Daoy (cell line): Measurements from ENCODE around the gene MCC. TPM values are rescaled to one million over a fixed set of nuclear protein-coding genes. Genes with fewer than 3 reads are reported as not detected.

Source experiments
- DNase-seq: peaks from one replicate; pipeline ENCODE4 v3.0.0-alpha.2; 2015; ENCODE audit warnings: low read depth
- total RNA-seq: library from RNA; depleted of rRNA; stranded (reverse); fragments of >200 nt; shearing (Covaris generic); gene quantifications from 2 replicates; pipeline ENCODE4 v1.2.3, GENCODE V29; 2014

MCC gene
- total RNA-seq, 1 experiment from 2014 or later, result 11.8 TPM

DNA sequence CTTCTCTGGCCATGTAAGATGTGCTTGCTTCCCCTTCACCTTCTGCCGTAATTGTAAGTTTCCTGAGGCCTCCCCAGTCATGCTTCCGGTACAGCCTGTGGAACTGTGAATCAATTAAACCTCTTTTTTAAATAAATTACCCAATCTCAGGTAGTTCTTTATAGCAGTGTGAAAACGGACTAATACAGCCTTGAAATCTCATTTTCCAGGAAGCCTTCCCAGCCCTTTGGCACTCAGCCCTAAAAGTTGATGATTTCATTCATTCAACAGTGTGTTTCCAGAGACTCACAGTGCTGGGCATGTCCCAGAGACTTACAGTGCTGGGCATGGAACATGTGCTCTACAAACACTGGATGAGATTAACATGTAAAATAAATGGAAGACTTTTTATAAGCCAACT lies 375.8 kb downstream of the MCC start:
- peak; percentile 38 for DNase-seq

DNA sequence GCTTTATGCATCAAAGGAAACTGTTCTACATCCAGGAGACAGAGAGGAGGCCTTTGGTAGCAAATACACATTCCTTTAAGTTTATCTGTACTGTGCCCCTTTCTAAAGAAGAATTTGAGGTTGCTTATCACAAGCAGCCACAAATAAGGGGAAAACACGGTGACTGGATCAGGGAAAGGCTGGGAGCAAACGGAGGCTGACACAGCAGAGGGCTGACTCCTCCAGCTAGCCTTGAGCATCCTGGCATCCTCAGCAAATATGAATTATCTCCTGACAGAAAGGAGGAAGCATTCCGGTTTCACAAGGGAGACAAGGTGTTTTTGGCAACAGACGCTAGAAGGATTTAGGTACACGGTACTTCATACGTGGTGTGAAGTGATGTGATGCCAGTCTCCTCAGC lies 378.1 kb downstream of the MCC start:
- DNase-seq, result no peak

DNA sequence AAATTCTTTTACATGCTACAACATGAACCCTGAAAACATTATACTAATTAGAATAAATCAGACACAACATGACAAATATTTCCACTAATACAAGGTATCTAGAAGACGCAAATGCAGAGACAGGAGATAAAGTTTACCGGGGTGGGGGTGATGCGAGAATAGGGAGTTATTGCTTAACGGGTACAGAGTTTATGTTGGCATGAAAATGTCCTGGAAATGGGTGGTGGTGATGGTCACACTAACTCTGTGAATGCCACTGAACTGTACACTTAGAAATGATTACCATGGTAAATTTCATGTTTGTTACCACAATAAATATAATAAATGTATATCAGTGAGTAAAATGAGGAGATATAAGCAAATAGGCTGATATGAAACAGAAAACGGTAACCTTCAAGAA lies 378.9 kb downstream of the MCC start:
- DNase-seq, result no peak

DNA sequence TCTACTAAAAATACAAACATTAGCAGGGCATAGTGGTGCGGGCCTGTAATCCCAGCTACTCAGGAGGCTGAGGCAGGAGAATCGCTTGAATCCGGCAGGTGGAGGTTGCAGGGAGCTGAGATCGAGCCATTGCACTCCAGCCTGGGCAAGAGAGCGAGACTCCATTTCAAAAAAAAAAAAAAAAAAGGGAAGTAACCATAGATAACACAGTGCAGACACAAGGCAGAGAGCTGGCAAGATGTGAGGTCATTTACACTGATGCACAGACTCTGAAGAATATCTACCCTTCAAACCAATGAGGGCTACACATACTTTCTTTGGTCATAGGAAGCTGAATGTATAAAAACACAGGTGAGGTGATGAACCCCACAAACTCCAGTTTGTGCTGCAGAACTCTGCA lies 379.8 kb downstream of the MCC start:
- no peak for DNase-seq

DNA sequence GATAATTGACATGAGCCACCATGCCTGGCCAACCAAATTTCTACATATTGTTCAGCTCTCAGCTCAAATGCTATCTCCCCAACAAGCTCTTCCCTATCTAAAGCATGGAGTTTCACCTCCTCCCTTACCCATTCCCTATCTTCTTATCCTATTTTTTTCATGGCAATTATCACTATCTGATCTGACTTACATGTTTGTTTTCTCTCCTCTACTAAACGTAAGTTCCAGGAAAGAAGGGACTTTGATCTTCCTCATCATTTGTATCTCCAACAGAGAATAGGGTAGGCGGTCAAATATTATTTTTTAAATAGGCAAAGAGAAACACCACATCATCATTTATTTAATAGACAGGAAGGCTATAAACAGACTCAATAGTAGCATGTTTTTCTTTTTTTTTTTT lies 381.4 kb downstream of the MCC start:
- no peak for DNase-seq

DNA sequence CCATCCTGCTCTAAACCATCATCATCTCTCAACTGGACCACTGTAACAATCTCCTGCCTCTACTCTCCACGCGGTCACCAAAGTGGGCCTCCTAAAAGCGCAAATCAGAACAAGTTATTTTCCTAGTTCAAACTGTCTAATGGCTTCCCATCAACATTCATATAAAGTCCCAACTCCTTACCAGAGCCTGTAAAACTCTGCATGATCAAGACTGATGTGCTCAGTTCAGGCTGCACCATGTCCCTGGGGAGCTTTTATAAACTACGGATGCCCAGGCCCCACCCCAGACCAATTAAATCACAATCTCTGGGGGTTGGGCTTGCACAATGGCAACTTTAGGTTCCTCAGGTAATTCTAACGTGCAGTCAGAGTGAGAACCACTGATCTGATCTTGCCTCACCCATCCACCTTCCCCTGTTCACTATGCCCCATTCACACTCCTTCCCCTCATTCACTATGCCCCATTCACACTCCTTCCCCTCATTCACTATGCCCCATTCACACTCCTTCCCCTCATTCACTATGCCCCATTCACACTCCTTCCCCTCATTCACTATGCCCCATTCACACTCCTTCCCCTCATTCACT lies 382.5 kb downstream of the MCC start:
- DNase-seq, result no peak

DNA sequence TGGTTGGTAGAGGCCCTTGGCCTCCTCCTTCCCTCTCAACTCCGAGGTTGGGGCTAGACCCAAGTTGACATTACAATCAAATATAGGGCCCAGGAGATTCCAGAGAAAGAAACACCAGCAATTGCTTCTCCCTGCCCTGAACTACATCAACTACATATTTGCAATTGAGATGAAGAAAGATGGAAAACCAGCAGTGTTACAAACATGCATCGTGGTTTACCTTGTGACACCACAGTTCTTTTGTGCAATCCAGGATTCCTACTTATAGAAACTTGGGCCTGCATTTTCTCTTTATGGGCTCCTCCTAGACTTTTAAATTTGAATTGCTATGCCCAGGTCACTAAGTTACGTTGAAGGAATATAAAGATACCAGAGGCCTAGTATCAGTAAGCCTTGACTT lies 384.9 kb downstream of the MCC start:
- DNase-seq, result no peak

DNA sequence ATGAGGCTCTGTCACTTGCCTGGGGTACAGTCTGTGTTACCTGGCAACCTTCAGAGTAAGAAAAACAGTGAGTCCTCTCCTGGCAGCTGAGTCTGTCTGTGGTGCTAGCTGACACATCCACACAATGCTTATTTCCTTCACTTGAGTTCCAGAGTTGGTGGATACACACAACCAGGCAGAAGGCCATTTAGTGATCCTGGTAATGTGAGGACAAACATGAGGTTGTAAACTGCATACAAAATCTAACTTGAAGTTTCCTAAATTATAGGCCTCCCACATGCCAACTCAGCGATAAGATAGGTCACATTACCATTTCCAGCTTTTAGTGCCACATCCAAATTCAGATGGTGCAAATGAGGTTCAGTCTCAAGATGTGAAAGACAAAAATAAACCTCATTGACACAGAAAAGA lies 386.1 kb downstream of the MCC start:
- DNase-seq, result no peak

DNA sequence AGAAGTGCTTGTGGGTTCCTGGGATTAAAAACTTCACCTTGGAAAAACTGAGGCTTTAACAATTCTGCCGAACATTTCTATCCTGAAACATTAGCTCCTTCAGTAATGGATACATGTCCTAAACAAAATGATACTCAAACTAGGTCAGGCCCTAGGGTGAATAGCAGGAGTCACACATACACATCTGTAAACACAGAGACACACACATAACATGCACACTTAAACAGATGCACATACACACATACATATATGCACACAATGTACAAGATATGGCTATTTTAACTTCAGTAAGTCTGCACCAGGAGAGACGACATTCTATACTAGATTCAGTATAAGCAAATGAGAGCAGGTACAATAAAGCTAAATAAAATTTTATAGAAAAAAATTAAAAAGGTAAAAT lies 387.3 kb downstream of the MCC start:
- no peak for DNase-seq

DNA sequence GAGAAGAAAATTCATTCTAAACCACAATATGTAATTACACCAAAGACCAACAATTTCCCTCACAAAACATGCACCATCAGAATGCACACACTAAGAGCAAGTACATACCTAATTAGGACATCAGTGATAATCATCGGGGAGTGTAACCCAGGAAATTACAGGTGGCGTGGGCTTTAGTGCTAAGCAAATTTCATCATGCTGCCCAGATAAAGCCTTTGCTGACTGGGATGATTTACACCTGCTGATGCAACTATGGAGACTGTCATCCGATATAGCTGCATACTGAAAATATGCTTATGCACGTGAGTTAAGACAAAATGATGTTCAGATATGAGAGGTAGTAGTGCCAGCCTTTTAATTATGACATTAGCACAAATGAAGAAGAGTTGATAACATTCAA lies 388.4 kb downstream of the MCC start:
- no peak for DNase-seq

DNA sequence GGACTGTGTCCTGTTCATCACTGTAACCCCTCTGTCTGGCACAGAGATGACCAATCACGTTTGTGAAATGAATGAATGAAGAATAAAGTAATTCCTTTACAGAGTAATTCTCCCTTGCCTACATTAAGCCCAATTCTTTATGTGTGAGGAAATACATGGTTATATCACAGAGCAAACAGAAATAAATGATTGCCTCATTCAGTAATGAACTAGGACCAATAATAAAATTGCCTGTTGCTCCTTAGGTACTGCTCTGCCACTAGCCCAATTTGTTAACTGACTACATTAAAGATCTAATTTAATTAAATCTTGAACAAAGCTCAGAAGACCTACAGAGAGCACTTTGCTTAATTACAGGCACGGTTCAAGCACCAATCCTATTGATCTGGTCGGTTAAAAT lies 389.9 kb downstream of the MCC start:
- no peak for DNase-seq

DNA sequence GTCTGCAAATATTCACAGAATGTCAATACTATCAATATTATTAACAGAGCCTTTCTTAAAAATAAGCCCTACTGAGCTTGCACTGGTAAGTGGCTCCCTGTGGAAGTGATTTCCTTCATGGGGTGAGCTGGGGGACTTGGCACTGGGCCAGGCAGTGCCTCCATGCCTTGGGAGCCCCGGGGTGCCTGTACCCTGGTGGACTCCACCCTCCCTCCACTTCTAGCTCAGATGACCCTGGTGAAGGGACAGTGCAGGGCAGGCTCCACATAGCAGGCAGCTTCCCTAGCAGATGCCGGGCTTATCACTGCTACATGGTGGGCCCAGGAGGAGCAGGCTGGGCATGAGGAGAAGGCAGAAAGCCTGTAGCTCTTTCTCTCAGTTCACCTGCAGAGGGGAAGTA lies 392.4 kb downstream of the MCC start:
- DNase-seq, result no peak

DNA sequence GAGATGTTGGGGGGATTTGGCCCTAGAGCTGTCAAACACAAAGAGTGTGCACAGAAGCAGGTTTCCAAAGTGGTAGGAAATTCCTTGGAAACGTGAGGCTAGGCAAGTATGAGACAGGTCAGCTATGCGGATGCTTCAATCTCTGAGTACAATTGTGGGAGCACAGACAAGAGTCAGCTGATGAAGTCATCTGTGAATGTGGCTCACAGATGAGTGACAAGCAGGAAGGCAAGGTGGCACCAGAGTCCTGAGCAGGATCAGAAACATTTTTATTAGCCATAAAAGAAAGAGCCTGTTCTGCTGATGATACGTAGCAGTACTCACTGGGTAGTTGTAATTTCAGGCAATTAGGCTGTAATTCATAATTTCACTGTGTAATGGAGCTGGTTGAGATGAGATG lies 394.7 kb downstream of the MCC start:
- no peak for DNase-seq

DNA sequence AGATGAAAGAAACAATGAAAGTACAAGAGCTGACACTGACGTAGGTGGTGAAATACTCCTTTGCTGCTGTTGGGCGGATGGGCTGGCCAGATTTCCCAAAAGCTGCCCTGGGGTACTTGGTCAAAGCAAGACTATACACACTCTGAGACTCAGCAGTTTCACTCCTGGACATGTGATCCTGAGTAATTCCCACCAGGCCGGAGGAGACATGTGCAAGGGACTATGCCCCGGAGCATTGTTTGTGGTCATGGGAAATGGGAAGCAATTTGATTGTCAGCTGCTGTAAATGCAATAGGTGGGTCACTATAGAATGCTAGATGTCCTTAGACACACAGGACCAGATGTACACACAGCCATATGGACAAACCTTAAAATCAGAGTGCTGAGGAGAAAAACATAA lies 395.6 kb downstream of the MCC start:
- DNase-seq, result no peak

DNA sequence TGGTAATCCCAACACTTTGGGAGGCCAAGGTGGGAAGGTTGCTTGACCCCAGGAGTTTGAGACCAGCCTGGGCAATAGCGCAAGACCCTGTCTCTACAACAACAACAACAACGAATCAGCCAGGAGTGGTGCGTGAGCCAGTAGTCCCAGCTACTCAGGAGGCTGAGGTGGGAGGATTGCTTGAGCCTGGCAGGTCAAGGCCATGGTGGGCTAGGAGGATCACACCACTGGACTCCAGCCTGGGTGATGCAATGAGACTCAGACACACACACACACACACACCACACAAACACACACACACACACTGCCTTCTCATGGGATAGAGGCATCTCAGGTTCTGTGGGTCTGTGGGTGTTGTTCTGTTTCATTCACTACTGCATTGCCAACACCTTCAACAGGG lies 396.6 kb downstream of the MCC start:
- no peak for DNase-seq

DNA sequence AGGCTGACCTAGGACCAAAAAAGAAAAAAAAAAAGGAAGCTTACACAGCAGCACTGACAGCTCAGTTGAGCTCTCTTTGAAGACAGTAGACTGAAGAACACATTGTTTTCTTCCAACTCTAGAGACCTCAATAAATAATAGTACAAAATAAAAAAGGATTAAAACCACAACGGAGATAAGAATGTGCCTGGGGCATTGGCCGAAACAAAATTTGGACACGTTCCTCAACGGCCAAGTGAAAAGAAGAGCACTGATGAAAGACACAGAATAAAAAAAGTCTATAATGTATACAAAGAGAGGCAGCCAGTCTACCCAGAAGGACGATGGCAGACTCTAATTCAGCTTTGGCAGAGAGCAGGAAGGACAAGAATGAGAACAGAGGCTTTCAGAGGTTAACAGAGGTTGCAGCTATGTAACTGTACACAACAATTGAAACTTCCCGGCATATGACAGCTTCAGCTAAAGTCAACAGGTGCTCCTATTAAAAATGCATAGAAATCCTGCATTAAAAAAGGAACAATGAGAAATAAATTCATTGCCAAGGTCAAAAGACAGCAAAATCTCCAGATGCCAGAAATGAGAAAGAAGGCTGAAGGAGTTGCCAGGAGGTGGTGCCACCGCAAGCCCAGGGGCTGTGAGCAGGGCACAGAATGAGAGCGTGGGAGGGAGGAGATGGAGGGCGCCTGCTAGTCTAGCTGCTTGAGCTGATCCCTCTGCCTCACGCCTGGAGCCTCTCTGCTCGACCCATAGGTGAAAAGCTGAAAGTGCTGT lies 397.7 kb downstream of the MCC start:
- DNase-seq, result no peak

DNA sequence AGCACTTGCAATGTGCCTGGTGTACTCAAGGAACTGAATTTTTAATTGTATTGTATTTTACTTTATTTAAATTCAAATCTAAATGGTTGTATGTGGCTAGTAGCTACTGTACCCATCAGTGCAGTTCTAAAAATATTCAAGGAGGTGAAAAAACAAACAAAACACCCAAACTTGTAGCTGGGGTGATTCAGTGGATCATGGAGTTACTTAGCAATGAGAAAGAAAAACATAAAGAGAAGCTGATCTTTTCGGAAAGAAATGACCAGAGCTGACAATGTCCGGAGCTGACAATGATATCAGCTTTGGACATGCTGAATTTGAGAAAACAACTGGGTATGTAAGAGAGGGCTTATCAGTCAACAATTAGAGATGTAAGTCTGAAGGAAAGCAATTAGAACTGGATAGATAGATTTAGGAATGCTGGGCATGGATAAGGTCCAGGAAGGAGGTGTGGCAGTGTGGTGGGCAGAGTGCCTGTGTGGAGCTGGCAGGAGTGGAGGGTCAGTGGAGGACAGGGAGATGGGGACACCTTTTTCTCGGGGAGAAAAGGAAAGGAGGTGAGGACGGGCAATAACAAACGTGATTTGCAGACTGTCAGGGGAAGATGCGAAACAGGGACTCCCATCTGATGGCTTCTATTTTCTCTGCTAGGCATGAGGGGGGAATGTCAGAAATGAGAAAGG lies 398.5 kb downstream of the MCC start:
- DNase-seq, result no peak

DNA sequence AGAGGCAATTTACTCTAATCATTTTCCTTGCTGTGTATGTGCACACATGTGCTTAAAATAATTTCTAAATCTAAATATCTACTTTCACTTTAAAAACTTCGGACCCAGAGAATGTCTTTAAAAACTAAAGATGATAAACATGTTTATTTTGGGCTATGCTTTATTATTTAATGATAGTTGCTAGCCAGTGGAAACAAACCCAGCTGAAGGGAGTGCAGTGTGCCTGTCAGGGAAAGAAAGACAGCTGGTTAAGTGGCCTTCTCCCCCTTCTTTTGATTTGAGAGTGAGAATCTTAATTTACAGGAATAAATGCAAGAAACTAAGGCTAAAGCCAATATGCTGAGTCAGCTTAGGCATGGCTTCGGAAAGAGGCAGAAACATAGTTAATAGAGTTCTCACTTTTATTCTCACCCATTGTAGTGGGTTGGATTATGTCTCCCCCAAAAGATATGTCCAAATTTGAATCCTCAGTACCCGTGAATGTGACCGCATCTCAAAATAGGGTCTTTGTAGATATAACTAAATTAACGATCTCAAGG lies 400.2 kb downstream of the MCC start:
- no peak for DNase-seq

DNA sequence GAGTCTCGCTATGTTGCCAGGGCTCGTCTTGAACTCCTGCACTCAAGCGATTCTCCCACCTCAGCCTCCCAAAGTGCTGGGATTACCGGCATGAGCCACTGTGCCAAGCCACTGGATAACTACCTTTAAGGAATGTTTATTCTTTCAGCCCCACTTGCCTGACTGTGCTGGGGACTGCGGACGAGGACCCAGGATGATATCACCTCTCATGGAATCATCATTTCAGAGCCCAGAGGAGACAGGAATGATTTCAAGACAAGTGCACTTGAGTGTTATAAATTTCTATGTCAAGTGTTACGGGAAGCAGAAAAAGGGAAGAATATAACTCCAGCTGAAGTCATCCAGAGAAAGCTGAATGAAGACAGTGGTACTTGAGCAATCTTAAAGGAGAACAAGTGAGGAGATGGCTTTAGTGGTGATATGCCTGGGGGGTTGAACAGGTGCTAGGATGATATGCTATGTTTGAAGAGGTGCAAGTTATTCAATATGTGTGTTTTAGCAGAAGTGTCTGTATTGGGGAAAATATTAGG lies 402.3 kb downstream of the MCC start:
- no peak for DNase-seq

DNA sequence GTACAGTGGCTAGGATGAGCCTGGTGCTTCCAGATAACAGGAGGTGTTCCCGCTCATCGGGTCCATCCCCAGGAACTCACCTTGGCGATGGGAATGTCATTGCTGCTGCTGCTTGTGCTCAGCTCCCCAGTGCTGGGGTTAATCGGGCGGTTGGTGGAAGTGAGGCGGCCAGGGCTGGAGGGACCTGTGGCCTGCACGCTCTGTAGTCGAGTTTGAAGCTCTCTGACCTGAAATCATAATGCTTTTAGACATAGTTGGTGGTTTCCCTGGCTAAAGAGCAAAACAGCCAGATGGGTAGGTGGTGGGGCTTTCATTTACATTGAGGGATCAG lies 403.2 kb downstream of the MCC start:
- DNase-seq, result no peak

DNA sequence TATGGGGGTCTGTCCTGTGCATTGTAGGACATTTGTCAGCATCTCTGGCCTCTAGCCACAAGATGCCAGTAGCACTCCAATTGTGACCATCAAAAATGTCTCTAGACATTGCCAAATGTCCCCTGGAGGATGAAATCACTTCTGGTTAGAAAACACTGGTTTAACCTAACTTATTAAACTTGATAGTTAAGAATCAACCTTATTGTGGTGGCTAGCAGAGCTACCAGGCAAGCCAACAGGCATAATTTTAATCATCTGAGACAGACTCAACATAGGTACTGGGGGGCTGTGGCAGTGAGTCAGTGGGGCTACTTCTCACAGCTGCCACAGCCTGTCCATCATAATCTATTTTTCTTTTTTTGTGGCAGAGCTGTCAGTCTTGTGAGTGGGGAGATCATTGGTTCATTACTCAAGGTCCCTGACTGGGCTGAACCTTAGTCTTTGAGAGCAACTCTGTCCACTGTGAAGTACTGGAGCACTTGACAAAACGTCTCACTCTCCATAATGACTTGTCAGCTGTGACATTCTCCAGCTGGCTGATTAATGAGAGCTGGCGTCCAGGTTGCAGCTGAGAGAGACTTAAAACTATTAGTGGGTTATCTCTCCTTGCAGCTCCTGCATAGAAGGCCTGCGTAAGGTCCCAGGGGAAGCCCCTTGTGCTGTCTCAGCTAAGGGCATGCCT lies 403.7 kb downstream of the MCC start:
- DNase-seq, result no peak

DNA sequence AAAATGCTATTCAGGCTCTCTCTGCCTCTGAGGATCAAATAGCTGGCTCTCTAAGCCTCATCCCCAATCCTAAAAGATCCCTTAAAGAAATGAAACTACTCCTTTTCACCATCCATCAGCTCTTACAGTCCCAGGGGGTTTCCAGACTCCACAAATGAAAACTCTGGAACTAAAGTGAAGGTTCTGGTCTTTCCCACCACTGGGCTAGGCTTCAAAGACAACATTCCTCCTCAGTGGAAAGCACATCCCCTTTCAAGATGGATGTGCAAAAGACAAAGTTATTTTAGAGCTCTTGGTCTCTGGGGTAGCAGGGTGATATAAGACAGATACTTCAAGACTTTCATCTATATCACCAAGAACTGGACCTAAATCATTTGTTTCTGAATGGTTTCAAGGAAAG lies 404.8 kb downstream of the MCC start:
- DNase-seq, result no peak
